Measurements from ENCODE around the gene VPS51. TPM values are rescaled to one million over a fixed set of nuclear protein-coding genes. Genes with fewer than 3 reads are reported as not detected.

Gene VPS51
- total RNA-seq, 1 experiment from 2014 or later, result 123 TPM

DNA sequence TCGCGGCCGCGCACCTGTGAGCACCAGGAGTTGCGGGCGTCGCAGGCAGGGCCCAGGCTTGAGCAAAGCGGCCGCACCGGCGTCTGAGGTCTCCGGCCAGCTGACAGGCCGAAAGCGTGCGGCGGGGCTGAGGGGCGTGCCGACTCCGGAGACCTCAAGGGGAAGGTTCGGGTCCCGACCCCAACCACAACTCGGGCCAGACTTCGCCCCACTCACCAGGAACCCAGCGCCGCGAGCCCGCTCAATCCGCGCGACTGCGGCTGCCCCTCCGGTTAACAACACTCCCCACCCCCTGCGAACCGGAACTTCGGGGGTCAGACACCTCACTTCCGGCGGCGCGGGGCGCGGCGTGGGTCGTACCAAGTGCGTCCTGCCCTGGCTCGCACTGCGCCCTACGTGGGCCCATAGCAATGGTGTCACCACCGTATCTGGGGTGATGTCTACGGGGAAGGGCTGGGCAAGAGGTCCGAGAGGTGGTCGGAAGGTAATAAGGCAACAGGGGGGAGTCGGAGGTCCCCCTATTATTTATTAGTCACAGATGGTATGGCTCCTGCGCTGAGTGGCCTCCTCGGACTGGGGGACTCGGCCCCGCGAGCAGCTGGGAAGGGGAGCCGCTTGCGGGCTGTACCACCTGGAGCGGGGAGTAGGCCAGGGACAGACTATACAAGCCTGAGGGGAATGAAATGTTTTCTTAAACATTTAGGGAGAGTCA is 38.4 kb downstream of the VPS51 start, which contains the start of gene SYVN1 (continued):
- TF ChIP-seq ZNF423 (CRISPR knock-in tag; IDR thresholded peaks at IDR 0.05), result no peak
- no peak for TF ChIP-seq NFATC4 (CRISPR knock-in tag; IDR thresholded peaks at IDR 0.05)
- TF ChIP-seq TP53 (CRISPR knock-in tag; IDR thresholded peaks at IDR 0.05), result no peak
- TF ChIP-seq MLX (CRISPR knock-in tag; IDR thresholded peaks at IDR 0.05), result no peak
- no peak for TF ChIP-seq ESRRA (CRISPR knock-in tag; IDR thresholded peaks at IDR 0.05; ENCODE audit: borderline replicate concordance)
- TF ChIP-seq ATF2 (CRISPR knock-in tag; IDR thresholded peaks at IDR 0.05; ENCODE audit: borderline replicate concordance, low read depth), result no peak
- TF ChIP-seq GABPB1 (CRISPR knock-in tag; IDR thresholded peaks at IDR 0.05), result peak; percentile 59; the same call in 1 of the 2 replicates
- TF ChIP-seq, protein P1, sequence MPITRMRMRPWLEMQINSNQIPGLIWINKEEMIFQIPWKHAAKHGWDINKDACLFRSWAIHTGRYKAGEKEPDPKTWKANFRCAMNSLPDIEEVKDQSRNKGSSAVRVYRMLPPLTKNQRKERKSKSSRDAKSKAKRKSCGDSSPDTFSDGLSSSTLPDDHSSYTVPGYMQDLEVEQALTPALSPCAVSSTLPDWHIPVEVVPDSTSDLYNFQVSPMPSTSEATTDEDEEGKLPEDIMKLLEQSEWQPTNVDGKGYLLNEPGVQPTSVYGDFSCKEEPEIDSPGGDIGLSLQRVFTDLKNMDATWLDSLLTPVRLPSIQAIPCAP (CRISPR knock-in tag; IDR thresholded peaks at IDR 0.05), result 0 out of 2 replicates have a peak, but pooled peaks have one; percentile 69
- TF ChIP-seq ERG (CRISPR knock-in tag; IDR thresholded peaks at IDR 0.05), result no peak
- TF ChIP-seq, protein P2, sequence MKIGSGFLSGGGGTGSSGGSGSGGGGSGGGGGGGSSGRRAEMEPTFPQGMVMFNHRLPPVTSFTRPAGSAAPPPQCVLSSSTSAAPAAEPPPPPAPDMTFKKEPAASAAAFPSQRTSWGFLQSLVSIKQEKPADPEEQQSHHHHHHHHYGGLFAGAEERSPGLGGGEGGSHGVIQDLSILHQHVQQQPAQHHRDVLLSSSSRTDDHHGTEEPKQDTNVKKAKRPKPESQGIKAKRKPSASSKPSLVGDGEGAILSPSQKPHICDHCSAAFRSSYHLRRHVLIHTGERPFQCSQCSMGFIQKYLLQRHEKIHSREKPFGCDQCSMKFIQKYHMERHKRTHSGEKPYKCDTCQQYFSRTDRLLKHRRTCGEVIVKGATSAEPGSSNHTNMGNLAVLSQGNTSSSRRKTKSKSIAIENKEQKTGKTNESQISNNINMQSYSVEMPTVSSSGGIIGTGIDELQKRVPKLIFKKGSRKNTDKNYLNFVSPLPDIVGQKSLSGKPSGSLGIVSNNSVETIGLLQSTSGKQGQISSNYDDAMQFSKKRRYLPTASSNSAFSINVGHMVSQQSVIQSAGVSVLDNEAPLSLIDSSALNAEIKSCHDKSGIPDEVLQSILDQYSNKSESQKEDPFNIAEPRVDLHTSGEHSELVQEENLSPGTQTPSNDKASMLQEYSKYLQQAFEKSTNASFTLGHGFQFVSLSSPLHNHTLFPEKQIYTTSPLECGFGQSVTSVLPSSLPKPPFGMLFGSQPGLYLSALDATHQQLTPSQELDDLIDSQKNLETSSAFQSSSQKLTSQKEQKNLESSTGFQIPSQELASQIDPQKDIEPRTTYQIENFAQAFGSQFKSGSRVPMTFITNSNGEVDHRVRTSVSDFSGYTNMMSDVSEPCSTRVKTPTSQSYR (CRISPR knock-in tag; IDR thresholded peaks at IDR 0.05), result no peak
- TF ChIP-seq, protein P3, sequence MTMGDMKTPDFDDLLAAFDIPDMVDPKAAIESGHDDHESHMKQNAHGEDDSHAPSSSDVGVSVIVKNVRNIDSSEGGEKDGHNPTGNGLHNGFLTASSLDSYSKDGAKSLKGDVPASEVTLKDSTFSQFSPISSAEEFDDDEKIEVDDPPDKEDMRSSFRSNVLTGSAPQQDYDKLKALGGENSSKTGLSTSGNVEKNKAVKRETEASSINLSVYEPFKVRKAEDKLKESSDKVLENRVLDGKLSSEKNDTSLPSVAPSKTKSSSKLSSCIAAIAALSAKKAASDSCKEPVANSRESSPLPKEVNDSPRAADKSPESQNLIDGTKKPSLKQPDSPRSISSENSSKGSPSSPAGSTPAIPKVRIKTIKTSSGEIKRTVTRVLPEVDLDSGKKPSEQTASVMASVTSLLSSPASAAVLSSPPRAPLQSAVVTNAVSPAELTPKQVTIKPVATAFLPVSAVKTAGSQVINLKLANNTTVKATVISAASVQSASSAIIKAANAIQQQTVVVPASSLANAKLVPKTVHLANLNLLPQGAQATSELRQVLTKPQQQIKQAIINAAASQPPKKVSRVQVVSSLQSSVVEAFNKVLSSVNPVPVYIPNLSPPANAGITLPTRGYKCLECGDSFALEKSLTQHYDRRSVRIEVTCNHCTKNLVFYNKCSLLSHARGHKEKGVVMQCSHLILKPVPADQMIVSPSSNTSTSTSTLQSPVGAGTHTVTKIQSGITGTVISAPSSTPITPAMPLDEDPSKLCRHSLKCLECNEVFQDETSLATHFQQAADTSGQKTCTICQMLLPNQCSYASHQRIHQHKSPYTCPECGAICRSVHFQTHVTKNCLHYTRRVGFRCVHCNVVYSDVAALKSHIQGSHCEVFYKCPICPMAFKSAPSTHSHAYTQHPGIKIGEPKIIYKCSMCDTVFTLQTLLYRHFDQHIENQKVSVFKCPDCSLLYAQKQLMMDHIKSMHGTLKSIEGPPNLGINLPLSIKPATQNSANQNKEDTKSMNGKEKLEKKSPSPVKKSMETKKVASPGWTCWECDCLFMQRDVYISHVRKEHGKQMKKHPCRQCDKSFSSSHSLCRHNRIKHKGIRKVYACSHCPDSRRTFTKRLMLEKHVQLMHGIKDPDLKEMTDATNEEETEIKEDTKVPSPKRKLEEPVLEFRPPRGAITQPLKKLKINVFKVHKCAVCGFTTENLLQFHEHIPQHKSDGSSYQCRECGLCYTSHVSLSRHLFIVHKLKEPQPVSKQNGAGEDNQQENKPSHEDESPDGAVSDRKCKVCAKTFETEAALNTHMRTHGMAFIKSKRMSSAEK (CRISPR knock-in tag; IDR thresholded peaks at IDR 0.05; ENCODE audit: borderline replicate concordance), result no peak
- TF ChIP-seq FOXK1 (CRISPR knock-in tag; IDR thresholded peaks at IDR 0.05), result peak; percentile 92
- TF ChIP-seq ZNF232 (CRISPR knock-in tag; IDR thresholded peaks at IDR 0.05), result 0 out of 2 replicates have a peak, but pooled peaks have one; percentile 2
- TF ChIP-seq, protein P4, sequence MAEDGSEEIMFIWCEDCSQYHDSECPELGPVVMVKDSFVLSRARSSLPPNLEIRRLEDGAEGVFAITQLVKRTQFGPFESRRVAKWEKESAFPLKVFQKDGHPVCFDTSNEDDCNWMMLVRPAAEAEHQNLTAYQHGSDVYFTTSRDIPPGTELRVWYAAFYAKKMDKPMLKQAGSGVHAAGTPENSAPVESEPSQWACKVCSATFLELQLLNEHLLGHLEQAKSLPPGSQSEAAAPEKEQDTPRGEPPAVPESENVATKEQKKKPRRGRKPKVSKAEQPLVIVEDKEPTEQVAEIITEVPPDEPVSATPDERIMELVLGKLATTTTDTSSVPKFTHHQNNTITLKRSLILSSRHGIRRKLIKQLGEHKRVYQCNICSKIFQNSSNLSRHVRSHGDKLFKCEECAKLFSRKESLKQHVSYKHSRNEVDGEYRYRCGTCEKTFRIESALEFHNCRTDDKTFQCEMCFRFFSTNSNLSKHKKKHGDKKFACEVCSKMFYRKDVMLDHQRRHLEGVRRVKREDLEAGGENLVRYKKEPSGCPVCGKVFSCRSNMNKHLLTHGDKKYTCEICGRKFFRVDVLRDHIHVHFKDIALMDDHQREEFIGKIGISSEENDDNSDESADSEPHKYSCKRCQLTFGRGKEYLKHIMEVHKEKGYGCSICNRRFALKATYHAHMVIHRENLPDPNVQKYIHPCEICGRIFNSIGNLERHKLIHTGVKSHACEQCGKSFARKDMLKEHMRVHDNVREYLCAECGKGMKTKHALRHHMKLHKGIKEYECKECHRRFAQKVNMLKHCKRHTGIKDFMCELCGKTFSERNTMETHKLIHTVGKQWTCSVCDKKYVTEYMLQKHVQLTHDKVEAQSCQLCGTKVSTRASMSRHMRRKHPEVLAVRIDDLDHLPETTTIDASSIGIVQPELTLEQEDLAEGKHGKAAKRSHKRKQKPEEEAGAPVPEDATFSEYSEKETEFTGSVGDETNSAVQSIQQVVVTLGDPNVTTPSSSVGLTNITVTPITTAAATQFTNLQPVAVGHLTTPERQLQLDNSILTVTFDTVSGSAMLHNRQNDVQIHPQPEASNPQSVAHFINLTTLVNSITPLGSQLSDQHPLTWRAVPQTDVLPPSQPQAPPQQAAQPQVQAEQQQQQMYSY (CRISPR knock-in tag; IDR thresholded peaks at IDR 0.05), result no peak
- 0 out of 2 replicates have a peak, but pooled peaks have one; percentile 63 for TF ChIP-seq ETV6 (CRISPR knock-in tag; IDR thresholded peaks at IDR 0.05)
- TF ChIP-seq, protein P5, sequence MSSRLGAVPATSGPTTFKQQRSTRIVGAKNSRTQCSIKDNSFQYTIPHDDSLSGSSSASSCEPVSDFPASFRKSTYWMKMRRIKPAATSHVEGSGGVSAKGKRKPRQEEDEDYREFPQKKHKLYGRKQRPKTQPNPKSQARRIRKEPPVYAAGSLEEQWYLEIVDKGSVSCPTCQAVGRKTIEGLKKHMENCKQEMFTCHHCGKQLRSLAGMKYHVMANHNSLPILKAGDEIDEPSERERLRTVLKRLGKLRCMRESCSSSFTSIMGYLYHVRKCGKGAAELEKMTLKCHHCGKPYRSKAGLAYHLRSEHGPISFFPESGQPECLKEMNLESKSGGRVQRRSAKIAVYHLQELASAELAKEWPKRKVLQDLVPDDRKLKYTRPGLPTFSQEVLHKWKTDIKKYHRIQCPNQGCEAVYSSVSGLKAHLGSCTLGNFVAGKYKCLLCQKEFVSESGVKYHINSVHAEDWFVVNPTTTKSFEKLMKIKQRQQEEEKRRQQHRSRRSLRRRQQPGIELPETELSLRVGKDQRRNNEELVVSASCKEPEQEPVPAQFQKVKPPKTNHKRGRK (CRISPR knock-in tag; IDR thresholded peaks at IDR 0.05; ENCODE audit: borderline replicate concordance), result no peak
- TF ChIP-seq, protein P6, sequence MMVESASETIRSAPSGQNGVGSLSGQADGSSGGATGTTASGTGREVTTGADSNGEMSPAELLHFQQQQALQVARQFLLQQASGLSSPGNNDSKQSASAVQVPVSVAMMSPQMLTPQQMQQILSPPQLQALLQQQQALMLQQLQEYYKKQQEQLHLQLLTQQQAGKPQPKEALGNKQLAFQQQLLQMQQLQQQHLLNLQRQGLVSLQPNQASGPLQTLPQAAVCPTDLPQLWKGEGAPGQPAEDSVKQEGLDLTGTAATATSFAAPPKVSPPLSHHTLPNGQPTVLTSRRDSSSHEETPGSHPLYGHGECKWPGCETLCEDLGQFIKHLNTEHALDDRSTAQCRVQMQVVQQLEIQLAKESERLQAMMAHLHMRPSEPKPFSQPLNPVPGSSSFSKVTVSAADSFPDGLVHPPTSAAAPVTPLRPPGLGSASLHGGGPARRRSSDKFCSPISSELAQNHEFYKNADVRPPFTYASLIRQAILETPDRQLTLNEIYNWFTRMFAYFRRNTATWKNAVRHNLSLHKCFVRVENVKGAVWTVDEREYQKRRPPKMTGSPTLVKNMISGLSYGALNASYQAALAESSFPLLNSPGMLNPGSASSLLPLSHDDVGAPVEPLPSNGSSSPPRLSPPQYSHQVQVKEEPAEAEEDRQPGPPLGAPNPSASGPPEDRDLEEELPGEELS (CRISPR knock-in tag; IDR thresholded peaks at IDR 0.05), result peak; percentile 90
- TF ChIP-seq, protein P7, sequence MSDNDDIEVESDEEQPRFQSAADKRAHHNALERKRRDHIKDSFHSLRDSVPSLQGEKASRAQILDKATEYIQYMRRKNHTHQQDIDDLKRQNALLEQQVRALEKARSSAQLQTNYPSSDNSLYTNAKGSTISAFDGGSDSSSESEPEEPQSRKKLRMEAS (CRISPR knock-in tag; IDR thresholded peaks at IDR 0.05), result peak; percentile 80; the same call in 1 of the 2 replicates
